CD4-positive, CD25-positive, alpha-beta regulatory T cell (primary cell): Measurements from ENCODE around the gene MBD1. TPM values are rescaled to one million over a fixed set of nuclear protein-coding genes. Genes with fewer than 3 reads are reported as not detected.
"Not testable (repeated sequence)": the region's sequence is repeated elsewhere in the genome, so short reads cannot be mapped to it uniquely, and the experiment has no call there.

Experiments
- ATAC-seq, 2 donors: fragments of 150-1000 bp; cut with Tn5 transposase; one replicate each; pipeline ENCODE4 v1.10.0; 2021; ENCODE audit warnings: low read depth in 2 of 2, moderate number of reproducible peaks in 2 of 2, moderate library complexity in 1 of 2
- DNase-seq, 3 donors: peaks; one replicate each; pipeline versions ENCODE4 v3.0.0 to v3.0.0-alpha.2; 2012 to 2022; ENCODE audit warnings: mixed read lengths in 1 of 3
- H3K27ac ChIP-seq: one replicate; pipeline ENCODE4 v1.7.0; 2013; ENCODE audit warnings: mild to moderate bottlenecking, low read length; ENCODE audit not compliant: insufficient read depth, poor library complexity, severe bottlenecking
- H3K27me3 ChIP-seq: one replicate; pipeline ENCODE4 v1.7.0; 2013; ENCODE audit warnings: low read length; ENCODE audit not compliant: control insufficient read depth, insufficient read depth
- H3K36me3 ChIP-seq: one replicate; pipeline ENCODE4 v1.7.0; 2013; ENCODE audit warnings: mild to moderate bottlenecking, low read length, moderate library complexity; ENCODE audit not compliant: control insufficient read depth, insufficient read depth
- H3K4me1 ChIP-seq: 2 replicates; pipeline ENCODE4 v1.7.0; 2013; ENCODE audit warnings: mild to moderate bottlenecking, low read length; ENCODE audit not compliant: insufficient read depth, control insufficient read depth, poor library complexity, severe bottlenecking
- H3K4me3 ChIP-seq: one replicate; pipeline ENCODE4 v1.7.0; 2013; ENCODE audit warnings: low read depth, mild to moderate bottlenecking, low read length, moderate library complexity
- H3K9me3 ChIP-seq, 2 experiments: 1 replicate in 1 of 2; 2 replicates in 1 of 2; pipeline ENCODE4 v1.7.0; 2013; ENCODE audit warnings: low read length in 2 of 2, mild to moderate bottlenecking in 1 of 2, moderate library complexity in 1 of 2; ENCODE audit not compliant: control insufficient read depth in 2 of 2
- H3K27ac Mint-ChIP-seq, 3 donors: one replicate each; pipeline ENCODE4 v1.8.0; 2020 to 2022; ENCODE audit warnings: mild to moderate bottlenecking in 3 of 3, mixed read lengths in 3 of 3, moderate library complexity in 2 of 3
- H3K27me3 Mint-ChIP-seq: one replicate; pipeline ENCODE4 v1.8.0; 2022; ENCODE audit warnings: mild to moderate bottlenecking, mixed read lengths
- H3K36me3 Mint-ChIP-seq: one replicate; pipeline ENCODE4 v1.8.0; 2020; ENCODE audit warnings: mixed read lengths
- H3K4me1 Mint-ChIP-seq, 4 donors: one replicate each; pipeline ENCODE4 v1.8.0; 2020 to 2022; ENCODE audit warnings: mixed read lengths in 4 of 4, mild to moderate bottlenecking in 1 of 4
- H3K4me3 Mint-ChIP-seq, 4 donors: one replicate each; pipeline ENCODE4 v1.8.0; 2020 to 2022; ENCODE audit warnings: mild to moderate bottlenecking in 4 of 4, mixed read lengths in 4 of 4, moderate library complexity in 3 of 4
- H3K9me3 Mint-ChIP-seq, 7 donors: one replicate each; pipeline ENCODE4 v1.8.0; 2020 to 2022; ENCODE audit warnings: mixed read lengths in 7 of 7, mild to moderate bottlenecking in 3 of 7, moderate library complexity in 2 of 7
- polyA plus RNA-seq, 4 donors: library from polyadenylated mRNA; unstranded; fragments of 300-500 nt; fragmentation: Illumina TruSeq; gene quantifications; one replicate each; pipeline ENCODE4 v1.2.3, GENCODE V29; 2021
- total RNA-seq: library from RNA; stranded (reverse); gene quantifications from one replicate; pipeline ENCODE4 v1.2.3, GENCODE V29; 2022

MBD1 gene
- total and polyA plus RNA-seq, 5 donors from 2014 or later: 25.2 to 94.4 (median 28.3) TPM

GRCh38 chr18:50231621-50232020 lies 49.7 kb downstream of the MBD1 start:
- Histone ChIP-seq H3K4me1 (no peaks in the 10 kb centered on the region), H3K27ac (no peak overlapping the region), H3K27me3 (peaks cover 11% of the 10 kb centered on the region), H3K36me3 (no peaks in the 10 kb centered on the region), H3K9me3 (no peaks in the 10 kb centered on the region), H3K4me3 (no peak overlapping the region)
- Mint-ChIP-seq H3K9me3 (peaks cover 0 to 1% (median 0%) of the 10 kb centered on the region in 7 donors), H3K36me3 (no peaks in the 10 kb centered on the region), H3K27ac (no peak overlapping the region), H3K4me1 (no peaks in the 10 kb centered on the region), H3K27me3 (peaks cover 17% of the 10 kb centered on the region), H3K4me3 (no peak overlapping the region)
- DNase-seq (no peak), ATAC-seq (no peak)

- H3K4me1 Mint-ChIP-seq, H3K36me3 ChIP-seq, H3K27ac Mint-ChIP-seq, H3K4me3 ChIP-seq, H3K9me3 ChIP-seq, H3K4me1 ChIP-seq, H3K27me3 ChIP-seq, DNase-seq, ATAC-seq, H3K36me3 Mint-ChIP-seq, H3K27ac ChIP-seq, H3K4me3 Mint-ChIP-seq: not testable (repeated sequence)
- Mint-ChIP-seq H3K9me3 (peaks cover 0 to 16% (median 10%) of the 10 kb centered on the region in 7 donors), H3K27me3 (peaks cover 19% of the 10 kb centered on the region)
Measured at GRCh38 chr18:50220249-50220648, 61.1 kb downstream of the MBD1 start.

Other genes with a start within 250 kb of the MBD1 start
- not detected for gene MYO5B, start 86.4 kb downstream of the MBD1 start, total RNA-seq
- gene MYO5B, start 86.4 kb downstream of the MBD1 start, polyA plus RNA-seq: under 1 TPM in 2 of 4 donors, not detected in 2; 0.02 to 0.03 TPM
- 0.35 TPM for gene CFAP53, start 15.0 kb downstream of the MBD1 start, total RNA-seq
- under 1 TPM in 1 of 4 donors, not detected in 3; 0.27 TPM for gene CFAP53, start 15.0 kb downstream of the MBD1 start, polyA plus RNA-seq
- gene CXXC1, start 6.2 kb upstream of the MBD1 start, total RNA-seq: 141 TPM
- gene CXXC1, start 6.2 kb upstream of the MBD1 start, polyA plus RNA-seq: 10 to 100 TPM; 52.9 to 67.9 (median 62.8) TPM
- gene SKA1, start 93.5 kb upstream of the MBD1 start, total RNA-seq: 2.2 TPM
- 1 to 10 TPM in 1 of 4 donors, under 1 TPM in 3; 0.10 to 2.0 (median 0.55) TPM for gene SKA1, start 93.5 kb upstream of the MBD1 start, polyA plus RNA-seq